Urinary bladder (tissue), 4 donors: ENCODE measurements around the gene GRIN2A. TPM values are rescaled to one million over a fixed set of nuclear protein-coding genes. Genes with fewer than 3 reads are reported as not detected.

Experiments
- DNase-seq: peaks from one replicate; pipeline ENCODE4 v3.0.0-alpha.2; 2015; ENCODE audit errors: extremely low spot score
- H3K27ac ChIP-seq: one replicate; pipeline ENCODE4 v1.5.1; 2013; ENCODE audit warnings: low read depth, mild to moderate bottlenecking, moderate library complexity
- H3K36me3 ChIP-seq: one replicate; pipeline ENCODE4 v1.6.1; 2013; ENCODE audit warnings: mild to moderate bottlenecking, moderate library complexity; ENCODE audit not compliant: insufficient read depth
- H3K4me1 ChIP-seq: one replicate; pipeline ENCODE4 v1.6.1; 2013; ENCODE audit warnings: mild to moderate bottlenecking, moderate library complexity; ENCODE audit not compliant: insufficient read depth
- H3K4me3 ChIP-seq: one replicate; pipeline ENCODE4 v1.5.1; 2013; ENCODE audit warnings: low read depth, low read length
- WGBS: extraction: QIAGEN DNeasy Blood & Tissue Kit; methylation state at CpG from one replicate; pipeline ENCODE4 v1.1.7; 2013; 5-methylcytosine and 5-hydroxymethylcytosine counted together
- polyA plus RNA-seq: library from polyadenylated mRNA; stranded (reverse); fragments of 200-250 nt; gene quantifications from one replicate; pipeline ENCODE4 v1.2.3, GENCODE V29; 2013
- total RNA-seq: library from RNA; depleted of rRNA; stranded (reverse); fragments of >200 nt; gene quantifications from one replicate; pipeline ENCODE4 v1.2.3, GENCODE V29; 2014
- donor health status: healthy with polysubstance abuse.
- donor health status: healthy.

Gene GRIN2A
- total and polyA plus RNA-seq, 2 donors: 0.06 to 0.21 TPM

GRCh38 chr16:10013774-10014173 is 168.5 kb downstream of the GRIN2A start:
- WGBS: 43% methylated on average over 5 of the region's 5 CpGs
- Histone ChIP-seq H3K36me3 (no peaks in the 10 kb centered on the region), H3K27ac (no peak overlapping the region), H3K4me3 (no peak overlapping the region), H3K4me1 (no peaks in the 10 kb centered on the region)
- no peak for DNase-seq

- 61% methylated on average over 4 of the region's 4 CpGs for WGBS
- no peak for DNase-seq
- H3K27ac ChIP-seq: no peak overlapping the region
- H3K4me1 ChIP-seq: no peaks in the 10 kb centered on the region
- no peak overlapping the region for H3K4me3 ChIP-seq
- H3K36me3 ChIP-seq: no peaks in the 10 kb centered on the region
Measured at GRCh38 chr16:10013364-10013763, 168.9 kb downstream of the GRIN2A start.

- 70% methylated on average over 6 of the region's 6 CpGs for WGBS
- Histone ChIP-seq H3K4me3 (no peak overlapping the region), H3K4me1 (no peaks in the 10 kb centered on the region), H3K36me3 (no peaks in the 10 kb centered on the region), H3K27ac (no peak overlapping the region)
- no peak for DNase-seq
Measured at GRCh38 chr16:10009684-10010083, 172.5 kb downstream of the GRIN2A start.

- 73% methylated on average over 2 of the region's 2 CpGs for WGBS
- Histone ChIP-seq H3K36me3 (no peaks in the 10 kb centered on the region), H3K27ac (no peak overlapping the region), H3K4me3 (no peak overlapping the region), H3K4me1 (no peaks in the 10 kb centered on the region)
- no peak for DNase-seq
Measured at GRCh38 chr16:10003486-10003885, 178.7 kb downstream of the GRIN2A start.

GRCh38 chr16:10001258-10001775 is 180.9 kb downstream of the GRIN2A start:
- WGBS: 44% methylated on average over 2 of the region's 2 CpGs
- no peak overlapping the region for H3K27ac ChIP-seq
- no peaks in the 10 kb centered on the region for H3K4me1 ChIP-seq
- no peaks in the 10 kb centered on the region for H3K36me3 ChIP-seq
- H3K4me3 ChIP-seq: no peak overlapping the region
- no peak for DNase-seq

GRCh38 chr16:9996221-9996620 is 186.0 kb downstream of the GRIN2A start:
- Histone ChIP-seq H3K4me1 (no peaks in the 10 kb centered on the region), H3K36me3 (no peaks in the 10 kb centered on the region), H3K27ac (no peak overlapping the region), H3K4me3 (no peak overlapping the region)
- no peak for DNase-seq
- 65% methylated on average over 5 of the region's 5 CpGs for WGBS

GRCh38 chr16:9992441-9992840 is 189.8 kb downstream of the GRIN2A start:
- WGBS: 90% methylated on average over 7 of the region's 7 CpGs
- H3K4me3 ChIP-seq: no peak overlapping the region

GRCh38 chr16:9980981-9981380 is 201.2 kb downstream of the GRIN2A start:
- Histone ChIP-seq H3K36me3 (no peaks in the 10 kb centered on the region), H3K4me3 (no peak overlapping the region), H3K27ac (no peak overlapping the region), H3K4me1 (no peaks in the 10 kb centered on the region)
- no peak for DNase-seq
- 34% methylated on average over 1 of the region's 1 CpG for WGBS

More at GRCh38 chr16:9992441-9992840, 189.8 kb downstream of the GRIN2A start:
- Histone ChIP-seq H3K36me3 (no peaks in the 10 kb centered on the region), H3K27ac (no peak overlapping the region), H3K4me1 (no peaks in the 10 kb centered on the region)
- DNase-seq: no peak

- no peak for DNase-seq
- WGBS: 72% methylated on average over 2 of the region's 2 CpGs
- no peak overlapping the region for H3K4me3 ChIP-seq
Measured at GRCh38 chr16:9978160-9978725, 204.0 kb downstream of the GRIN2A start.

GRCh38 chr16:9977333-9977897 is 204.8 kb downstream of the GRIN2A start:
- H3K27ac ChIP-seq: no peak overlapping the region
- no peaks in the 10 kb centered on the region for H3K36me3 ChIP-seq
- 80% methylated on average over 7 of the region's 7 CpGs for WGBS
- no peak for DNase-seq
- no peaks in the 10 kb centered on the region for H3K4me1 ChIP-seq
- H3K4me3 ChIP-seq: no peak overlapping the region

More at GRCh38 chr16:9978160-9978725, 204.0 kb downstream of the GRIN2A start:
- Histone ChIP-seq H3K36me3 (no peaks in the 10 kb centered on the region), H3K27ac (no peak overlapping the region), H3K4me1 (no peaks in the 10 kb centered on the region)

GRCh38 chr16:9976601-9977000 is 205.6 kb downstream of the GRIN2A start:
- Histone ChIP-seq H3K4me3 (no peak overlapping the region), H3K36me3 (no peaks in the 10 kb centered on the region), H3K4me1 (no peaks in the 10 kb centered on the region), H3K27ac (no peak overlapping the region)
- 77% methylated on average over 9 of the region's 9 CpGs for WGBS
- no peak for DNase-seq

- no peak for DNase-seq
- no peaks in the 10 kb centered on the region for H3K4me1 ChIP-seq
- 63% methylated on average over 2 of the region's 2 CpGs for WGBS
- H3K36me3 ChIP-seq: no peaks in the 10 kb centered on the region
- H3K27ac ChIP-seq: no peak overlapping the region
- no peak overlapping the region for H3K4me3 ChIP-seq
Measured at GRCh38 chr16:9971907-9972306, 210.3 kb downstream of the GRIN2A start.

- no peaks in the 10 kb centered on the region for H3K36me3 ChIP-seq
- WGBS: 42% methylated on average over 1 of the region's 1 CpG
- H3K4me1 ChIP-seq: no peaks in the 10 kb centered on the region
- H3K4me3 ChIP-seq: no peak overlapping the region
- H3K27ac ChIP-seq: no peak overlapping the region
- DNase-seq: no peak
Measured at GRCh38 chr16:9970796-9971195, 211.4 kb downstream of the GRIN2A start.

- Histone ChIP-seq H3K4me3 (no peak overlapping the region), H3K27ac (no peak overlapping the region), H3K36me3 (no peaks in the 10 kb centered on the region), H3K4me1 (no peaks in the 10 kb centered on the region)
- WGBS: 22% methylated on average over 2 of the region's 2 CpGs
- DNase-seq: no peak
Measured at GRCh38 chr16:9970244-9970643, 212.0 kb downstream of the GRIN2A start.
